Aorta (tissue), 5 donors: ENCODE data around the gene FRMPD1. TPM values are rescaled to one million over a fixed set of nuclear protein-coding genes. Genes with fewer than 3 reads are reported as not detected.

Experiments
- ATAC-seq: fragments of 200-7000 bp; cut with Tn5 transposase; one replicate; pipeline ENCODE4 v1.9.1; 2022; ENCODE audit warnings: moderate library complexity; ENCODE audit not compliant: low FRiP score
- DNase-seq, 2 donors: peaks; one replicate each; pipeline ENCODE4 v3.0.0-alpha.2; 2020
- H3K27ac ChIP-seq, 2 donors: one replicate each; pipeline ENCODE4 v1.5.1; 2013; ENCODE audit warnings: low read length in 2 of 2, mild to moderate bottlenecking in 2 of 2, moderate library complexity in 2 of 2, control low read depth in 1 of 2, inconsistent platforms in 1 of 2, low read depth in 1 of 2
- H3K27me3 ChIP-seq, 2 donors: one replicate each; pipeline ENCODE4 v1.6.1; 2013; ENCODE audit warnings: control low read depth in 1 of 2, low read length in 1 of 2, mild to moderate bottlenecking in 1 of 2, moderate library complexity in 1 of 2; ENCODE audit not compliant: insufficient read depth in 2 of 2, control insufficient read depth in 1 of 2
- H3K36me3 ChIP-seq, 2 donors: one replicate each; pipeline ENCODE4 v1.6.1; 2013; ENCODE audit warnings: control low read depth in 1 of 2, low read length in 1 of 2, mild to moderate bottlenecking in 1 of 2; ENCODE audit not compliant: insufficient read depth in 2 of 2, control insufficient read depth in 1 of 2
- H3K4me1 ChIP-seq, 2 donors: one replicate each; pipeline ENCODE4 v1.6.1; 2013; ENCODE audit warnings: low read length in 2 of 2, control low read depth in 1 of 2, mild to moderate bottlenecking in 1 of 2, moderate library complexity in 1 of 2; ENCODE audit not compliant: insufficient read depth in 2 of 2, control insufficient read depth in 1 of 2
- H3K4me3 ChIP-seq, 2 donors: one replicate each; pipeline ENCODE4 v1.5.1; 2013; ENCODE audit warnings: low read length in 2 of 2, control low read depth in 1 of 2, mild to moderate bottlenecking in 1 of 2
- H3K9me3 ChIP-seq: one replicate; pipeline ENCODE4 v1.6.1; 2013; ENCODE audit warnings: mild to moderate bottlenecking, low read length; ENCODE audit not compliant: control insufficient read depth
- WGBS, 2 donors: extraction: QIAGEN DNeasy Blood & Tissue Kit; methylation state at CpG; one replicate each; pipeline ENCODE4 v1.1.7; 2013; 5-methylcytosine and 5-hydroxymethylcytosine counted together
- intact Hi-C, 2 donors: fragments of 100-400 bp; cut with DNase I; formaldehyde crosslinking; loops; one replicate each; pipeline versions ENCODE4 v1.14.2 to v1.15.0; 2022
- polyA plus RNA-seq, 2 donors: library from polyadenylated mRNA; stranded (reverse); fragments of 200-250 nt; gene quantifications; one replicate each; pipeline ENCODE4 v1.2.3, GENCODE V29; 2013
- total RNA-seq, 2 donors: library from RNA; stranded (reverse); fragmentation: NEBNext Ultra II Directional; extraction: Animal tissue kit (Norgen Biotek cat#: 25700); gene quantifications; one replicate each; pipeline ENCODE4 v1.2.1, GENCODE V29; 2021
- donor health status: healthy with polysubstance abuse.
- donor health status: Bipolar disorder and iron deficiency.
- donor health status: DM: no; HTN: no; CAD: no.
- donor health status: DM: no; HTN: no; CAD: no.
- donor health status: DM: yes; HTN: yes; CAD: no.

FRMPD1 gene
- total and polyA plus RNA-seq, 4 donors: 0.06 TPM; not detected in 3

DNA sequence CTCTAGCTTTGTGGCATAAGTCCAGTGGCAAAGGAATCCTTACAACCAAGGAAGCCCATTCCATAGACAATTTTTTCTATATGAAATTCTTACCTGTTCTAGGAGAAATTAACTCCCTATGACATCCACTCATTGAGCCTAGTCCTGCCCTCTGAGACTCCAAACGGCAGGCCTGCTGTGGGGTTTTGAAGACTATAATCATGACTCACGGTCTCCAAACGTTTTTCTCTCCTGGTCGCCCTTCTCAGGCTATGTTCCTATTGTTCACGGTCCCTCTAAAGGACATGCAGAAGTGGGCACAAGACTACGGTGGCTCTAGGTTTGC, 133.5 kb downstream of the FRMPD1 start:
- intact Hi-C loops: no loop called here
- ATAC-seq (no peak), DNase-seq (no peak)
- Histone ChIP-seq H3K27me3 (no peaks in the 10 kb centered on the region), H3K9me3 (no peaks in the 10 kb centered on the region), H3K4me3 (peak overlapping the region; percentile 22 to 86), H3K27ac (peak overlapping the region in 1 of 2 donors; percentile 62), H3K36me3 (no peaks in the 10 kb centered on the region), H3K4me1 (no peaks in the 10 kb centered on the region)
- WGBS, 2 donors: 1 to 2% methylated on average over 6 of the region's 6 CpGs

DNA sequence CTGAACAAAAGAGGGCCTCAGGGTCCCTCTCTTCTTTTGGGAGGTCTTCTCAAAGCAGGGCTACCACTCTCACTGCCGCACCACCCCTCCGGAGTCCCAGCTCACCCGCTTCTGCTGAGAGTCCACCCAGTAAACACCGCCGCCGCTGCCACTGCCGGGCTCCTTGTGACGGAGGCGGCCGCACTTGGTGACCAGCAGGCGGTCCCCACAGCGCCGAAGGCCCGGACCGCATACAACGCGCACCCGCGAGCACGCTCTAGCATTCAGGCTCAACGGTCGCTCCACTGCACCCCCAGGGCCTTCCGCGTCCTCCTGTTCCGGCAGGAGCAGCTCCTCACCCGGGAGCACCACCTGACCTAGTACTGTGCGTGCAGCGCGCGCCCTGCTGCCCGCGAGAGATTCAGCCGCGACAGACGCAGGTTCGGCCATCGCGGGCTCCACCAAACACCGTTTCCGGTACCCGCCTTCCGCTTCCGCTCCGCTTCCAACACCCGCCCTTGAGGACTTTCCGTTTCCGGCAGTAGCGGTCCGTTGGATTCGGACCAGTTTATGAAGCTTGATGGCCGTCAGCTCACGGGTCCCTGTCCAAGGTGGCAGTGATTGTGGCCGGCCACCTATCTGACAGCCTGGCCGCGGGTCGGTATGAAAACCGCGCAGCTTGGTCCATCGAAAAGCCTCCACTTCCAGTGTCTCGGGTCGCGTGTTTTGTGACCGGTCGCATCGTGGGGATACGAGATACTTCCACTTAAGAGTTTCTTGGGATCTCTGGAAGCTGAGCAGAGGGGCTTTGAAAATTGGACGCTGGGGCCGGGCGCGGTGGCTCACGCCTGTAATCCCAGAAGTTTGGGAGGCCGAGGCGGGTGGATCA, 134.1 kb downstream of the FRMPD1 start, which contains the start of gene EXOSC3:
Gene EXOSC3 (minus strand): TSS at position 449 of the 868 bp plus-strand sequence. CDS start 20 bp downstream, at position 429.
- peak within 1 kb of the TSS; percentile 81 to 86 for H3K4me3 ChIP-seq
- DNase-seq: peak; percentile 95 to 96
- ATAC-seq: peak; percentile 95
- intact Hi-C loops: loop anchor here (1.0 kb wide), 1 partner anchor 15 kb away; the partner anchor contains the start of gene DCAF10 (in 2 of the 2)
- no peaks in the 10 kb centered on the region for H3K27me3 ChIP-seq
- no peaks in the 10 kb centered on the region for H3K4me1 ChIP-seq
- no peaks in the 10 kb centered on the region for H3K36me3 ChIP-seq
- peak within 1 kb of the TSS; percentile 14 to 62 for H3K27ac ChIP-seq
- 1% methylated on average over 70 to 73 of the region's 73 CpGs for WGBS, 2 donors
- no peaks in the 10 kb centered on the region for H3K9me3 ChIP-seq

DNA sequence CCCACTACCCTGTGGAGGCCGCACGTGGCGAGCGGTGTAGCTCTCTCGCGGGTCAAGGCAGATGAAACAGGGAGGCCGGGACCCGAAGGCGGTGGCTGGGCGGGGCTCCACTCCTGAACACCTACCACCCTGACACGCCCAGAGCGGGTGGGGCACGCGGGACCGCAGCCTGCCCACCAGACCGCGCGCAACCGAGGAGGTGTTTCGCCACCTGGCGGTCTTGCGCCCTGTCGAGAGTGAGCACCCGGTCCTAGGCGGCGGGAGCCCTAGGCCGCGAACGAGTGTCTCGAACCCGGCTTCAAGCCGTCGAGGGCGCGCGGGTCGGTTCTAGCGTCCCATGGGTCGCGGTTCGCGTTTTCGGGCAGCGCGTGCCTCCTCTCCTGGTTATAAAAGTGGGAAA, 136.3 kb downstream of the FRMPD1 start:
- no peak for ATAC-seq
- Histone ChIP-seq H3K27me3 (no peaks in the 10 kb centered on the region), H3K4me1 (no peaks in the 10 kb centered on the region), H3K27ac (no peak overlapping the region), H3K9me3 (peaks cover 1% of the 10 kb centered on the region), H3K4me3 (no peak overlapping the region), H3K36me3 (no peaks in the 10 kb centered on the region)
- intact Hi-C loops: no loop called here
- 42 to 43% methylated on average over 44 to 45 of the region's 45 CpGs for WGBS, 2 donors
- peak in 1 of 2 donors; percentile 75 for DNase-seq

DNA sequence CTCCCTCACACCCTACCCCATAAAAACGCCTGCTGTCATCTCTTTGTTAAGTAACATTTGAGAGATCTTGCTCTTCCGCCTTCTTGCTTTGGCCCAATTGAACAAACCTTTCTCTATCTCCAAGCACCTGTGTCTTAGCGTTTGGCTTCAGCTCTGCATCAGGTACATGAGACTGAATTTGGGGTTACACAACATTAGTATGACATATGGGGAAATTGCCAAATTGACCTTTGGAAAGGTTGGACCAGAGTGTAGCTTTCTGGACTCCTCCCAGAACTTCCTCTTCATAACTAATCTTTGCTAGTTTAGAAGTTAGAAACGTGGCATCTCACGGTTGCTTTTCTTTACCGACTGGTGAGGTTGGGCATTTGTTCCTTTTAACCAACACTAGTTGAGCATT, 137.6 kb downstream of the FRMPD1 start:
- 85% methylated on average over 6 of the region's 6 CpGs for WGBS, 2 donors
- no peaks in the 10 kb centered on the region for H3K27me3 ChIP-seq
- intact Hi-C loops: no loop called here
- H3K4me1 ChIP-seq: no peaks in the 10 kb centered on the region
- no peak for ATAC-seq
- H3K4me3 ChIP-seq: no peak overlapping the region
- DNase-seq: no peak
- H3K9me3 ChIP-seq: peaks cover 1% of the 10 kb centered on the region
- H3K27ac ChIP-seq: no peak overlapping the region
- no peaks in the 10 kb centered on the region for H3K36me3 ChIP-seq

DNA sequence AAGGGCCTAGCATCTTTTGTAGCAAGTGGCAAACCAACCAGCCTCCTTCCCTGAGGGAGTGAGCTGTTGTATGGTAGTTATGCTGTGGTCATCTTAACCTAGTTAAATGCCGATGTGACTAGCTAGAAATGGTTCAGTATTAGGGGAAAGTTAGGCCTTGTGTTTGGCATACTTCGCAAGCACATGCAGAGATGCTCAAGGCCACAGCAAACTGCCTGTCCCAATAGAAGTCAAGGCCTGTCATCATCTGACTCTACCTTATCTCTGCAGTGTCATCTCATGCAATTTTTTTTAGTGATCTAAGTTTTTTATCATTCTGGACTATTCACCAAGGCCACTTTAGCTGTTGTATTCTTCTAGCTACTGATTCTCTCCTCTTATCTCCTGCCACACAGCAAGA, 139.3 kb downstream of the FRMPD1 start:
- Histone ChIP-seq H3K27me3 (no peaks in the 10 kb centered on the region), H3K9me3 (peaks cover 1% of the 10 kb centered on the region), H3K4me1 (no peaks in the 10 kb centered on the region), H3K36me3 (no peaks in the 10 kb centered on the region), H3K4me3 (no peak overlapping the region), H3K27ac (no peak overlapping the region)
- 95 to 97% methylated on average over 2 of the region's 2 CpGs for whole genome bisulfite sequencing, 2 donors
- intact Hi-C loops: no loop called here
- ATAC-seq (no peak), DNase-seq (no peak)

DNA sequence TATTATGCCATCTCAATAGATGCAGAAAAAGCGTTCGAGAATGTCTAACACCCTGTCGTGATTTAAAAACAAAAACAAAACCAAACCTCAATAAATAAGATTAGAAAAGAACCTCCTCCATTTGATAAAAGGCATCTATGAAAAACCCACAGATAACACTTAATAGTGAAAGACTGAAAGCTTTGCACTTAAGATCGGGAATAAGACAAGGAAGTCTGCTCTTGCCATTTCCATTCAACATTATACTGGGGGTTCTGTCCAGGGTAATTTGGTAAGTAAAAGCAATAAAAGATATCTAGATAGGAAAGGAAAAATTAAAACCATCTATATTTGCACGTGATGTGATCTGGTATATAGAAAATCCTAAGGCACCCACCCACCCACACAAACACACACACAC, 141.4 kb downstream of the FRMPD1 start:
- Histone ChIP-seq H3K27me3 (no peaks in the 10 kb centered on the region), H3K4me1 (no peaks in the 10 kb centered on the region), H3K36me3 (no peaks in the 10 kb centered on the region), H3K4me3 (no peak overlapping the region), H3K27ac (no peak overlapping the region), H3K9me3 (peaks cover 1% of the 10 kb centered on the region)
- 79 to 84% methylated on average over 5 of the region's 5 CpGs for WGBS, 2 donors
- no peak for ATAC-seq
- no peak for DNase-seq
- intact Hi-C loops: no loop called here

DNA sequence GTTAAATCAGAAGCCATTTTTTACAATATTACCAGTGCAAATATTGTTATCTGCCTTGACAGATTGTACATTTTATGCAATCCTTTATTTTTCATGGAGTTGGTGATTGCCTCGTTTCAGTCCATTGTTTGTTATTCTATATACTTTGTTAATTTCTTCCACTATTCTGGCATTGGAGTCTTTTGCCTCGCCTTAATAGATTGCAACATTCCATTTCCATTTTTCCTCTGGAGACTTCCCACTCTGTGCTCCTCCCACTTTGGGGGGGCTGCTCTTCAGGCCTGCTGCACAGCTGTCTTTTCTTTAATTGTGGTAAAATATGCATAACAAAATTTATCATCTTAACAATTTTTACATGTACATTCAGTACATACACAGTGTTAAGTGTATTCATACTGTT, 145.5 kb downstream of the FRMPD1 start:
- no peak for DNase-seq
- H3K4me3 ChIP-seq: no peak overlapping the region
- H3K36me3 ChIP-seq: no peaks in the 10 kb centered on the region
- peaks cover 0 to 2% of the 10 kb centered on the region in 2 donors for H3K4me1 ChIP-seq
- 74 to 82% methylated on average over 2 of the region's 2 CpGs for WGBS, 2 donors
- no peaks in the 10 kb centered on the region for H3K9me3 ChIP-seq
- H3K27me3 ChIP-seq: no peaks in the 10 kb centered on the region
- no peak for ATAC-seq
- intact Hi-C loops: no loop called here
- H3K27ac ChIP-seq: no peak overlapping the region
